SU-DHL-6 (cell line): ENCODE results near the gene TCP11L2.

Experiments
- H2AFZ ChIP-seq: fragments of 200-600 bp; sonication (generic); 2 replicates; pipeline ENCODE4 v1.6.1; 2014; ENCODE audit warnings: low read depth, mild to moderate bottlenecking, moderate library complexity, mixed read lengths, antibody characterized with exemption, low read length; ENCODE audit not compliant: severe bottlenecking
- H3F3A ChIP-seq: fragments of 200-600 bp; shearing (Covaris generic); 2 replicates; pipeline ENCODE4 v1.6.0; 2016; ENCODE audit warnings: antibody characterized with exemption, mild to moderate bottlenecking; ENCODE audit not compliant: insufficient read depth
- H3K27ac ChIP-seq: fragments of 200-600 bp; sonication (generic); 2 replicates; pipeline ENCODE4 v1.5.1; 2016; ENCODE audit warnings: low read depth, mild to moderate bottlenecking, low read length, moderate library complexity, mixed read lengths
- H3K27me3 ChIP-seq: fragments of 200-600 bp; sonication (generic), shearing (Covaris generic); 2 replicates; pipeline ENCODE4 v1.6.0; 2014; ENCODE audit warnings: mild to moderate bottlenecking, low read length
- H3K36me3 ChIP-seq: fragments of 200-600 bp; sonication (generic); 2 replicates; pipeline ENCODE4 v1.6.1; 2014; ENCODE audit warnings: mild to moderate bottlenecking, low read length, mixed read lengths
- H3K4me2 ChIP-seq: fragments of 300-600, 200-600 bp; shearing (Covaris generic), sonication (generic); 2 replicates; pipeline ENCODE4 v1.6.0; 2014; ENCODE audit warnings: low read length, low read depth, mild to moderate bottlenecking; ENCODE audit not compliant: poor library complexity, severe bottlenecking
- H3K4me3 ChIP-seq: fragments of 200-600 bp; sonication (generic); 2 replicates; pipeline ENCODE4 v1.5.1; 2014; ENCODE audit warnings: antibody characterized with exemption, low read length, mild to moderate bottlenecking, mixed read lengths; ENCODE audit not compliant: insufficient read depth, poor library complexity, severe bottlenecking
- H3K79me2 ChIP-seq: fragments of 200-600 bp; sonication (generic); 2 replicates; pipeline ENCODE4 v1.6.1; 2014; ENCODE audit warnings: mild to moderate bottlenecking, low read length, moderate library complexity; ENCODE audit not compliant: insufficient read depth
- H3K9ac ChIP-seq: fragments of 200-600 bp; sonication (generic); 2 replicates; pipeline ENCODE4 v1.7.0; 2014; ENCODE audit warnings: mild to moderate bottlenecking, low read length
- H3K9me2 ChIP-seq: fragments of 200-600 bp; sonication (generic); replicated peaks from 2 replicates; pipeline ENCODE4 v1.6.1; 2014; ENCODE audit warnings: low read length; ENCODE audit not compliant: insufficient read depth
- H3K9me3 ChIP-seq: fragments of 200-600 bp; sonication (generic); 2 replicates; pipeline ENCODE4 v1.6.1; 2014; ENCODE audit warnings: low read length, mixed read lengths; ENCODE audit not compliant: insufficient read depth
- H4K20me1 ChIP-seq: fragments of 200-600 bp; sonication (generic); 2 replicates; pipeline ENCODE4 v1.6.1; 2014; ENCODE audit warnings: low read depth, mild to moderate bottlenecking, antibody characterized with exemption, low read length, moderate library complexity, mixed read lengths
- EZH2phosphoT487 ChIP-seq: fragments of 200-600 bp; sonication (generic), shearing (Covaris generic); conservative IDR thresholded peaks from 2 replicates; pipeline ENCODE4 v1.6.1; 2018; ENCODE audit warnings: mild to moderate bottlenecking, antibody characterized with exemption, low read length, moderate library complexity, mixed read lengths
- TF ChIP-seq, protein P1 (sequence below): fragments of 200-600 bp; sonication (generic); IDR thresholded peaks from one replicate; pipeline ENCODE4 v1.5.1; 2017; ENCODE audit warnings: antibody characterized with exemption, mild to moderate bottlenecking, low read length, moderate library complexity; ENCODE audit not compliant: insufficient read depth, poor library complexity, severe bottlenecking

The TCP11L2 gene

DNA sequence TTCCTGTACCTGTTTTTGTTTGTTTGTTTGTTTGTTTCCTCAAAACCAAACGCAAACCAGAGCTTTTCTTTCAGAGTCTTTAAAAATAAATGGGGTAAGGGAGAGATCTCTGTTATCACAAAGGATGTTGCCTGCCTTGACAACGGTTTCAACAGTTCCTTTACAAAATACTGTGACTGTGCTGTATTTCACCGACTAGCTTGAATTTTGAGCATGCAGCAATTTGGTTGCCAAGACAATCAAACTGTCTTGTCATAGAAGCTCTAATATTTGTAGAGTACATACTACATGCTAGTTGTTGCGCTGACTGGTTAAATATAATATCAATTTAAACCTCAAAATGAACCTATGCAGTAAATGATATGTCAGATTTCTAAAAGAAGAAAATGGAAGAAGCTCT, 22.4 kb upstream of the TCP11L2 start:
- no peak for TF ChIP-seq EZH2phosphoT487
- TF ChIP-seq, protein P1, sequence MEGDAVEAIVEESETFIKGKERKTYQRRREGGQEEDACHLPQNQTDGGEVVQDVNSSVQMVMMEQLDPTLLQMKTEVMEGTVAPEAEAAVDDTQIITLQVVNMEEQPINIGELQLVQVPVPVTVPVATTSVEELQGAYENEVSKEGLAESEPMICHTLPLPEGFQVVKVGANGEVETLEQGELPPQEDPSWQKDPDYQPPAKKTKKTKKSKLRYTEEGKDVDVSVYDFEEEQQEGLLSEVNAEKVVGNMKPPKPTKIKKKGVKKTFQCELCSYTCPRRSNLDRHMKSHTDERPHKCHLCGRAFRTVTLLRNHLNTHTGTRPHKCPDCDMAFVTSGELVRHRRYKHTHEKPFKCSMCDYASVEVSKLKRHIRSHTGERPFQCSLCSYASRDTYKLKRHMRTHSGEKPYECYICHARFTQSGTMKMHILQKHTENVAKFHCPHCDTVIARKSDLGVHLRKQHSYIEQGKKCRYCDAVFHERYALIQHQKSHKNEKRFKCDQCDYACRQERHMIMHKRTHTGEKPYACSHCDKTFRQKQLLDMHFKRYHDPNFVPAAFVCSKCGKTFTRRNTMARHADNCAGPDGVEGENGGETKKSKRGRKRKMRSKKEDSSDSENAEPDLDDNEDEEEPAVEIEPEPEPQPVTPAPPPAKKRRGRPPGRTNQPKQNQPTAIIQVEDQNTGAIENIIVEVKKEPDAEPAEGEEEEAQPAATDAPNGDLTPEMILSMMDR: no peak
- no peaks in the 10 kb centered on the region for H3K9me2 ChIP-seq
- no peak overlapping the region for H3K27ac ChIP-seq
- H3K4me2 ChIP-seq: no peak overlapping the region
- no peak overlapping the region for H2AFZ ChIP-seq
- H3K9me3 ChIP-seq: no peaks in the 10 kb centered on the region; the same call in 1 of the 2 replicates
- H3K36me3 ChIP-seq: no peaks in the 10 kb centered on the region
- H3K79me2 ChIP-seq: no peaks in the 10 kb centered on the region
- no peak overlapping the region for H3K9ac ChIP-seq
- no peaks in the 10 kb centered on the region for H3K27me3 ChIP-seq
- no peak overlapping the region for H3K4me3 ChIP-seq
- H3F3A ChIP-seq: no peaks in the 10 kb centered on the region
- H4K20me1 ChIP-seq: no peaks in the 10 kb centered on the region; the same call in 1 of the 2 replicates

DNA sequence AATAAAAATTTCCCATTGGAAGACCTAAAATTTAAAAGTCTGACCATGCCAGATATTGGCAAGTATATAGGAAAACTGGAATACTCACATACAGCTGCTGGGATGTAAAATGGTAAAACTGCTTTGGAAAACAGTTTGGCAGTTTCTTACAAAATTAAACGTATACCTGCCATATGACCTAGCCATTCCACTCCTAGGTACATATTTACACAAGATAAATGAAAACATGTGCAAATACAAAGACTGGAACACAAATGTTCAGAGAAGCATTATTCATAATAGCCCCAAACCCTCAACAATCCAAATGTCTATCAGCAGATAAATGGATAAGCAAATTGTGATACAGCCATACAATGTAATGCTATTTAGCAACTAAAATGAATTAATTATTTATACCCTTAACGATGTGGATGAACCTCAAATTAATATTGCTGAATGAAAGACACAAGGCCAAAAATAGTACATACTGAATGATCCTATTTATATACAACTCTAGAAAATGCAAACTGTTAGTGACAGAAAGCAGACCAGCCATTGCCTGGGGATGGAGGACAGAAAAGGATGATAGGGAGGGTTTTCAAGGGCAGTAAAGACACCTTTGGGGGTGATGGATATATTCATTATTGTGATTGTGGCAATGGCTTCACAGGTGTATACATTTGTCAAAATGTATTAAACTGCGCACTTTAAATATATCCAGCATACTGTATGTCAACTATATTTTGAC, 21.3 kb upstream of the TCP11L2 start:
- Histone ChIP-seq H3K79me2 (no peaks in the 10 kb centered on the region), H3F3A (no peaks in the 10 kb centered on the region), H4K20me1 (no peaks in the 10 kb centered on the region; the same call in 1 of the 2 replicates), H3K4me3 (no peak overlapping the region), H3K27ac (no peak overlapping the region), H3K36me3 (no peaks in the 10 kb centered on the region), H3K9me3 (no peaks in the 10 kb centered on the region; the same call in 1 of the 2 replicates), H3K9ac (no peak overlapping the region), H2AFZ (no peak overlapping the region), H3K27me3 (no peaks in the 10 kb centered on the region), H3K9me2 (no peaks in the 10 kb centered on the region), H3K4me2 (no peak overlapping the region)
- no peak for TF ChIP-seq EZH2phosphoT487
- TF ChIP-seq, protein P1: no peak

DNA sequence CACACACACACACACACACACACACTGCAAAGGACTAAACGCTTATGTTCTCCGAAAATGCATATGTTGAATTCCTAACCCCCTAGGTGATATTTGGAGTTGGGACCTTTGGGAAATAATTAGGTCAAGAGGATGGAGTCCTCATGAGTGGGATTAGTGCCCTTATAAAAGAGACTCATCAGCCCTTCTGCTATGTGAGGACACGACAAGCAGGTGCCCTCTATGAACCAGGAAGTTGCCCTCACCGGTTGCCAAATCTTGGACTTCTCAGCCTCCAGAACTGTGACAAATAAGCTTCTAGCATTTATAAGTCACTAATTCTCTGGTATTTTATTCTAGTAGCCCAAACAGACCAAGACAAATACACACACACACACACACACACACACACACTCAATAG, 20.7 kb upstream of the TCP11L2 start:
- no peak overlapping the region for H3K27ac ChIP-seq
- no peak overlapping the region for H2AFZ ChIP-seq
- no peaks in the 10 kb centered on the region; the same call in 1 of the 2 replicates for H4K20me1 ChIP-seq
- H3K79me2 ChIP-seq: no peaks in the 10 kb centered on the region
- H3K27me3 ChIP-seq: no peaks in the 10 kb centered on the region
- H3K9ac ChIP-seq: no peak overlapping the region
- H3K9me3 ChIP-seq: no peaks in the 10 kb centered on the region; the same call in 1 of the 2 replicates
- no peak overlapping the region for H3K4me3 ChIP-seq
- H3F3A ChIP-seq: no peaks in the 10 kb centered on the region
- H3K4me2 ChIP-seq: no peak overlapping the region
- H3K36me3 ChIP-seq: no peaks in the 10 kb centered on the region
- H3K9me2 ChIP-seq: no peaks in the 10 kb centered on the region
- TF ChIP-seq, protein P1: no peak
- no peak for TF ChIP-seq EZH2phosphoT487
